Osteoblast (primary cell): ENCODE measurements around the gene SPAG8. TPM values are rescaled to one million over a fixed set of nuclear protein-coding genes. Genes with fewer than 3 reads are reported as not detected.

Experiments used
- DNase-seq: peaks from one replicate; pipeline ENCODE4 v3.0.0; 2011; ENCODE audit warnings: low spot score, mixed read lengths; ENCODE audit not compliant: insufficient read length; ENCODE audit errors: missing footprints
- H2AFZ ChIP-seq: 2 replicates; pipeline ENCODE4 v1.6.0; 2011; ENCODE audit warnings: mild to moderate bottlenecking, low read length
- H3K27ac ChIP-seq: 2 replicates; pipeline ENCODE4 v1.5.1; 2011; ENCODE audit warnings: mild to moderate bottlenecking, low read depth, low read length, moderate library complexity
- H3K27me3 ChIP-seq: 2 replicates; pipeline ENCODE4 v1.6.0; 2012; ENCODE audit warnings: mild to moderate bottlenecking, control low read depth, inconsistent platforms, low read length, moderate library complexity; ENCODE audit not compliant: insufficient read depth
- H3K36me3 ChIP-seq: 2 replicates; pipeline ENCODE4 v1.5.1; 2011; ENCODE audit warnings: mild to moderate bottlenecking, low read length, control low read depth, moderate library complexity; ENCODE audit not compliant: insufficient read depth
- H3K4me1 ChIP-seq: 2 replicates; pipeline ENCODE4 v1.5.1; 2011; ENCODE audit warnings: mild to moderate bottlenecking, low read length, control low read depth, moderate library complexity; ENCODE audit not compliant: insufficient read depth
- H3K4me2 ChIP-seq: 2 replicates; pipeline ENCODE4 v1.6.0; 2011; ENCODE audit warnings: mild to moderate bottlenecking, low read length; ENCODE audit not compliant: insufficient read depth
- H3K4me3 ChIP-seq: fragments of 200-600 bp; sonication (generic); 3 replicates; pipeline ENCODE4 v1.5.1; 2012; ENCODE audit warnings: mild to moderate bottlenecking, low read length, inconsistent platforms; ENCODE audit not compliant: insufficient read depth
- H3K79me2 ChIP-seq: 2 replicates; pipeline ENCODE4 v1.6.0; 2012; ENCODE audit warnings: mild to moderate bottlenecking, low read length, control low read depth, inconsistent platforms; ENCODE audit not compliant: insufficient read depth
- H3K9me3 ChIP-seq: 2 replicates; pipeline ENCODE4 v1.5.1; 2011; ENCODE audit warnings: low read depth, low read length, control low read depth
- H4K20me1 ChIP-seq: 2 replicates; pipeline ENCODE4 v1.6.0; 2012; ENCODE audit warnings: mild to moderate bottlenecking, low read length, control low read depth; ENCODE audit not compliant: insufficient read depth
- CTCF ChIP-seq: IDR thresholded peaks from 2 replicates; pipeline ENCODE4 v1.5.1; 2011; ENCODE audit warnings: mild to moderate bottlenecking, low read depth, low read length, moderate library complexity; ENCODE audit errors: extremely low read depth
- total RNA-seq: library from RNA; depleted of rRNA; stranded (reverse); fragments of >200 nt; gene quantifications from 2 replicates; pipeline ENCODE4 v1.2.3, GENCODE V29; 2012

The SPAG8 gene
- total RNA-seq, 1 donor: 2.2 TPM

- H4K20me1 ChIP-seq: no peaks in the 10 kb centered on the region
- H2AFZ ChIP-seq: no peak overlapping the region
- H3K4me3 ChIP-seq: no peak overlapping the region
- peaks cover 30% of the 10 kb centered on the region for H3K27me3 ChIP-seq
- H3K9me3 ChIP-seq: no peaks in the 10 kb centered on the region
- H3K4me1 ChIP-seq: no peaks in the 10 kb centered on the region
- no peak for DNase-seq
- TF ChIP-seq CTCF: no peak
- H3K27ac ChIP-seq: no peak overlapping the region
- H3K4me2 ChIP-seq: no peak overlapping the region
- H3K79me2 ChIP-seq: no peaks in the 10 kb centered on the region
- no peaks in the 10 kb centered on the region for H3K36me3 ChIP-seq
Observed at GRCh38 chr9:35778496-35778895, 33.6 kb downstream of the SPAG8 start.

- no peak overlapping the region for H3K27ac ChIP-seq
- peaks cover 27% of the 10 kb centered on the region for H3K27me3 ChIP-seq
- no peak overlapping the region for H2AFZ ChIP-seq
- no peak overlapping the region for H3K4me2 ChIP-seq
- no peaks in the 10 kb centered on the region for H3K79me2 ChIP-seq
- no peaks in the 10 kb centered on the region for H4K20me1 ChIP-seq
- DNase-seq: no peak
- no peaks in the 10 kb centered on the region for H3K36me3 ChIP-seq
- peaks cover 9% of the 10 kb centered on the region for H3K4me1 ChIP-seq
- no peak overlapping the region for H3K4me3 ChIP-seq
- TF ChIP-seq CTCF: no peak
- H3K9me3 ChIP-seq: no peaks in the 10 kb centered on the region
Observed at GRCh38 chr9:35776018-35776417, 36.0 kb downstream of the SPAG8 start.

- Histone ChIP-seq H3K79me2 (no peaks in the 10 kb centered on the region), H3K4me1 (peaks cover 13% of the 10 kb centered on the region), H3K27ac (no peak overlapping the region), H3K4me2 (no peak overlapping the region), H3K27me3 (peaks cover 20% of the 10 kb centered on the region), H3K36me3 (no peaks in the 10 kb centered on the region), H3K9me3 (no peaks in the 10 kb centered on the region), H4K20me1 (no peaks in the 10 kb centered on the region), H2AFZ (peak overlapping the region; percentile 44), H3K4me3 (no peak overlapping the region)
- no peak for DNase-seq
- TF ChIP-seq CTCF: no peak
Observed at GRCh38 chr9:35774907-35775635, 37.0 kb downstream of the SPAG8 start.

- Histone ChIP-seq H3K4me2 (no peak overlapping the region), H3K27ac (no peak overlapping the region), H3K4me1 (peaks cover 13% of the 10 kb centered on the region), H4K20me1 (no peaks in the 10 kb centered on the region), H3K79me2 (no peaks in the 10 kb centered on the region), H2AFZ (no peak overlapping the region), H3K4me3 (no peak overlapping the region), H3K9me3 (no peaks in the 10 kb centered on the region), H3K27me3 (peaks cover 5% of the 10 kb centered on the region), H3K36me3 (no peaks in the 10 kb centered on the region)
- TF ChIP-seq CTCF: no peak
- DNase-seq: no peak
Observed at GRCh38 chr9:35771943-35772342, 40.1 kb downstream of the SPAG8 start.
